Subcutaneous adipose tissue (tissue), 4 donors: ENCODE results near the gene CEBPG. TPM values are rescaled to one million over a fixed set of nuclear protein-coding genes. Genes with fewer than 3 reads are reported as not detected.

Experiments used
- total RNA-seq, 4 donors: library from RNA; depleted of rRNA; stranded (reverse); fragments of >200 nt; gene quantifications; one replicate each; pipeline ENCODE4 v1.1.0, GENCODE V29; 2016
- TF ChIP-seq, protein P1 (sequence below): fragments of 450-650 bp; IDR thresholded peaks from one replicate; pipeline ENCODE4 v1.5.1; 2016; ENCODE audit warnings: low read depth, mild to moderate bottlenecking, control low read depth, antibody characterized with exemption, moderate library complexity

The CEBPG gene
- total RNA-seq, 4 donors from 2014 or later = 24.6 to 37.9 (median 32.5) TPM

- TF ChIP-seq, protein P1, sequence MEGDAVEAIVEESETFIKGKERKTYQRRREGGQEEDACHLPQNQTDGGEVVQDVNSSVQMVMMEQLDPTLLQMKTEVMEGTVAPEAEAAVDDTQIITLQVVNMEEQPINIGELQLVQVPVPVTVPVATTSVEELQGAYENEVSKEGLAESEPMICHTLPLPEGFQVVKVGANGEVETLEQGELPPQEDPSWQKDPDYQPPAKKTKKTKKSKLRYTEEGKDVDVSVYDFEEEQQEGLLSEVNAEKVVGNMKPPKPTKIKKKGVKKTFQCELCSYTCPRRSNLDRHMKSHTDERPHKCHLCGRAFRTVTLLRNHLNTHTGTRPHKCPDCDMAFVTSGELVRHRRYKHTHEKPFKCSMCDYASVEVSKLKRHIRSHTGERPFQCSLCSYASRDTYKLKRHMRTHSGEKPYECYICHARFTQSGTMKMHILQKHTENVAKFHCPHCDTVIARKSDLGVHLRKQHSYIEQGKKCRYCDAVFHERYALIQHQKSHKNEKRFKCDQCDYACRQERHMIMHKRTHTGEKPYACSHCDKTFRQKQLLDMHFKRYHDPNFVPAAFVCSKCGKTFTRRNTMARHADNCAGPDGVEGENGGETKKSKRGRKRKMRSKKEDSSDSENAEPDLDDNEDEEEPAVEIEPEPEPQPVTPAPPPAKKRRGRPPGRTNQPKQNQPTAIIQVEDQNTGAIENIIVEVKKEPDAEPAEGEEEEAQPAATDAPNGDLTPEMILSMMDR = no peak
Measured at GRCh38 chr19:33366127-33366526, 7.4 kb upstream of the CEBPG start.

DNA sequence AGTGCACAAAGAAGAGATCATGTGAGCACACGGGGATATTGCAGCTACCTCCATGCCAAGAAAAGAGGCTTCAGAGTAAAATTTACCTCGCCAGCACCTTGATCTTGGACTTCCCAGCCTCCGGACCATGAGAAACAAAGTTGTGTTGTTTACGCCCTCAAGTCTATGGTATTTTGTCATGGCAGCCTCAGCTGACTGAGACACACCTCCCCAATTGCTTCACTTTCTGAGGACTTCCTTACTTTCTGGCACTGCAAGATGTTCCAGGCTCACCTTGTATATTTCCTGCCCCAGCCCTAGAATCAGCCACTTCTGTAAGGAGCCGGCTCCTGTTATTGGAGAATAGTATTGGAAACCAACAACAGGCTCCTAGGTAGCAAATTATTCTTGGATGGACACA, 6.6 kb upstream of the CEBPG start:
- TF ChIP-seq, protein P1 = no peak

- TF ChIP-seq, protein P1 = no peak
Measured at GRCh38 chr19:33368074-33368864, 5.2 kb upstream of the CEBPG start.

DNA sequence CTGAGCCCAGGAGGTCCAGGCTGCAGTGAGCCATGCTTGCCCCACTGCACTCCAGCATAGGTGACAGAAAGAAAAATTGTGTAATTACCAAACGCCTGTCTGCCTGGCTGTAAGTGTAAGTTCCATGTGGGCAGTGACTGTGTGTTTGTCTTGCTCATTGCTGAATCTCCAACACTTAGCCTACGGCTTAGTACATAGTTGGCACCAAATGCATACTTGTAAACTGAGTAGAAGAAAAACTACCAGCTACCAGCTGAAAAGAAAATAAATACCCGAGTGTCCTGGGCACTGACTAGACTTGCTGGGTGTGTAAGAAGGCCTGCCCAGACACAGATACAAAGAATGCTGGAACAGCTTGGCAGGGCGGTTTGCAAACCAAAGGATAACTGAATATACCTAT, 2.7 kb upstream of the CEBPG start:
- TF ChIP-seq, protein P1 = no peak

- TF ChIP-seq, protein P1 = no peak
Measured at GRCh38 chr19:33374236-33374714, 766 bp downstream of the CEBPG start.

GRCh38 chr19:33375156-33375836, 1.8 kb downstream of the CEBPG start:
- TF ChIP-seq, protein P1 = no peak

GRCh38 chr19:33375837-33376159, 2.3 kb downstream of the CEBPG start:
- TF ChIP-seq, protein P1 = no peak
